Measurements from ENCODE around the gene NDEL1.

DNA sequence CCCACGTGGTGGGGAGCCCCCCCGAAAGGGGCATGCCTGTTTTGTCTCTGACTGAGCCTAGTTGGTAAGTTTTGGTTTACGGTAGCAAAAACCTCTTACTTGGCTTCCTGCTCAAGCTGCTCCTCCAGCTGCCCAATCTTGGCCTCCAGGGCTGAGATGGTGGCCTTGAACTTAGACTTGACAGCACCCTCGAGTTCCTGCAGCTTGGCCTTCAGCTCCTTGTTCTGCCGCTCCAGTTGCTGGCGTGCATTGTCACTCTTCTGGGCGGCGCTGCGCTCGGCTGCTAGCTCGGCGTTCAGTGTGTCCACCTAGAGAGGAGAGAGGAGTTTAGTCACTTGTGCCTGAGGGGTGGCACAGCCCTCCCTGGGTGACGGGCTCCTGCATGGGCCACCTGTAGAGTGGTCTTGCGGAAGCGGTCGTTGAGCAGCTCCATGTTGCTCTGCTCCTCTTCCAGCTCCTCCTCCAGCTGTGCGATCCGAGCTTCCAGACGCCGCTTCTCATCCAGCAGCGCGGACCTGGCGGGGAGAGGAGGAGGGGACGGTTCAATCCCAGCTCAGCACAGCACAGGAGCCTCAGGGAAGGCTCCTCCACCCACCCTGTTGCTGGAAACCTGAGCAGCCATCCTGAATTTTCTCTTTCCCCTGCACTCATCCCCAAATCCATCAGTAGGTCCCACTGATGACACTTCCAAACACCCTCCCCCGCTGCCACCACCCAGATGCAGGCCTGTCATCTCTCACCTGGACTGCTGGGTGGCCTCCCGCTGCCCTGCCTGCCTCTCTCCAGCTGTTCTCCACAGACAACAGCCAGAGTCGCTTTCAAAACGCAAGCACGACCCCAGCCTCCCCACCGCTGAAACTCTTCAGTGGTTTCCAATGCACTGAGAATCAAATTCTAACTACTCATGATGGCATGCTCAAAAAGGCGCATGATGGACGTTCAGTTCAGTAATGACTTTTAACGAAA lies 44.6 kb downstream of the NDEL1 start:
- TF ChIP-seq, protein P1, sequence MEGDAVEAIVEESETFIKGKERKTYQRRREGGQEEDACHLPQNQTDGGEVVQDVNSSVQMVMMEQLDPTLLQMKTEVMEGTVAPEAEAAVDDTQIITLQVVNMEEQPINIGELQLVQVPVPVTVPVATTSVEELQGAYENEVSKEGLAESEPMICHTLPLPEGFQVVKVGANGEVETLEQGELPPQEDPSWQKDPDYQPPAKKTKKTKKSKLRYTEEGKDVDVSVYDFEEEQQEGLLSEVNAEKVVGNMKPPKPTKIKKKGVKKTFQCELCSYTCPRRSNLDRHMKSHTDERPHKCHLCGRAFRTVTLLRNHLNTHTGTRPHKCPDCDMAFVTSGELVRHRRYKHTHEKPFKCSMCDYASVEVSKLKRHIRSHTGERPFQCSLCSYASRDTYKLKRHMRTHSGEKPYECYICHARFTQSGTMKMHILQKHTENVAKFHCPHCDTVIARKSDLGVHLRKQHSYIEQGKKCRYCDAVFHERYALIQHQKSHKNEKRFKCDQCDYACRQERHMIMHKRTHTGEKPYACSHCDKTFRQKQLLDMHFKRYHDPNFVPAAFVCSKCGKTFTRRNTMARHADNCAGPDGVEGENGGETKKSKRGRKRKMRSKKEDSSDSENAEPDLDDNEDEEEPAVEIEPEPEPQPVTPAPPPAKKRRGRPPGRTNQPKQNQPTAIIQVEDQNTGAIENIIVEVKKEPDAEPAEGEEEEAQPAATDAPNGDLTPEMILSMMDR (IDR thresholded peaks at IDR 0.05; ENCODE audit: insufficient read depth, low read length, poor library complexity, severe bottlenecking) = no peak
- no peak for TF ChIP-seq EZH2phosphoT487 (conservative IDR thresholded peaks at IDR 0.05; ENCODE audit: low read length)

Data from SU-DHL-6 (cell line).